WTC11 (cell line): ENCODE data around the gene RBP2. TPM values are rescaled to one million over a fixed set of nuclear protein-coding genes. Genes with fewer than 3 reads are reported as not detected.
A peak's percentile ranks its signal among the peaks of the same experiment; 100 is the strongest.

ENCODE experiments used
- ATAC-seq: fragments of 200-7000 bp; cut with Tn5 transposase; 2 replicates; pipeline ENCODE4 v1.10.0; 2021; ENCODE audit warnings: mild to moderate bottlenecking, moderate library complexity
- CTCF ChIA-PET: fragments of 300-600 bp; sonication (Branson Sonifier 250); formaldehyde crosslinking; loops from one replicate; lab custom pipeline; 2021; ENCODE audit warnings: antibody characterized with exemption; lab: Charles Lee
- POLR2A ChIA-PET: fragments of 350-600 bp; sonication (Branson Sonifier 250); formaldehyde crosslinking; loops from one replicate; lab custom pipeline; 2021; ENCODE audit warnings: antibody characterized with exemption; lab: Charles Lee
- DNase-seq: peaks from one replicate; pipeline ENCODE4 v3.0.0; 2021; ENCODE audit warnings: low spot score
- H3K27ac Mint-ChIP-seq: 2 replicates; pipeline ENCODE4 v1.8.0; 2021; ENCODE audit warnings: mixed read lengths
- H3K27me3 Mint-ChIP-seq: 2 replicates; pipeline ENCODE4 v1.8.0; 2021; ENCODE audit warnings: low read depth, mild to moderate bottlenecking, moderate library complexity, mixed read lengths
- H3K36me3 Mint-ChIP-seq: 2 replicates; pipeline ENCODE4 v1.8.0; 2021; ENCODE audit warnings: mixed read lengths
- H3K4me1 Mint-ChIP-seq: 2 replicates; pipeline ENCODE4 v1.8.0; 2022; ENCODE audit warnings: mixed read lengths
- H3K4me3 Mint-ChIP-seq: 2 replicates; pipeline ENCODE4 v1.8.0; 2021; ENCODE audit warnings: mild to moderate bottlenecking, moderate library complexity, mixed read lengths
- H3K9me3 Mint-ChIP-seq: 2 replicates; pipeline ENCODE4 v1.8.0; 2021; ENCODE audit warnings: mixed read lengths
- E2F5 ChIP-seq: sonication (generic); formaldehyde crosslinking; IDR thresholded peaks from 2 replicates; pipeline ENCODE4 v1.8.1; 2022; ENCODE audit warnings: mild to moderate bottlenecking, moderate library complexity, missing genetic modification reagents
- ERG ChIP-seq: fragments of 250-450 bp; sonication (Bioruptor Pico); IDR thresholded peaks from 2 replicates; pipeline ENCODE4 v1.8.0; 2021; ENCODE audit warnings: mild to moderate bottlenecking
- SMAD3 ChIP-seq: sonication (generic); formaldehyde crosslinking; IDR thresholded peaks from 2 replicates; pipeline ENCODE4 v1.8.0; 2022; ENCODE audit warnings: missing genetic modification reagents, mild to moderate bottlenecking, borderline replicate concordance
- total RNA-seq: library from RNA; stranded (reverse); gene quantifications from 3 replicates; pipeline ENCODE4 v1.2.3, GENCODE V29; 2021
- TF ChIP-seq, protein P1 (sequence below): sonication (generic); formaldehyde crosslinking; IDR thresholded peaks from 2 replicates; pipeline ENCODE4 v1.8.0; 2022; ENCODE audit warnings: mild to moderate bottlenecking, missing genetic modification reagents
- TF ChIP-seq, protein P2 (sequence below): fragments of 200-600 bp; IDR thresholded peaks from 2 replicates; pipeline ENCODE4 v1.8.0; 2022; ENCODE audit warnings: antibody characterized with exemption
- TF ChIP-seq, protein P3 (sequence below): sonication (generic); formaldehyde crosslinking; conservative IDR thresholded peaks from 2 replicates; pipeline ENCODE4 v1.8.1; 2022; ENCODE audit warnings: mild to moderate bottlenecking, missing genetic modification reagents
- TF ChIP-seq, protein P4 (sequence below): sonication (generic); formaldehyde crosslinking; IDR thresholded peaks from 2 replicates; pipeline ENCODE4 v1.8.1; 2023; ENCODE audit warnings: mild to moderate bottlenecking, missing genetic modification reagents
- TF ChIP-seq, protein P5 (sequence below): sonication (generic); formaldehyde crosslinking; IDR thresholded peaks from 2 replicates; pipeline ENCODE4 v1.8.0; 2022; ENCODE audit warnings: missing genetic modification reagents

The RBP2 gene
- total RNA-seq, 1 experiment from 2014 or later, result not detected

DNA sequence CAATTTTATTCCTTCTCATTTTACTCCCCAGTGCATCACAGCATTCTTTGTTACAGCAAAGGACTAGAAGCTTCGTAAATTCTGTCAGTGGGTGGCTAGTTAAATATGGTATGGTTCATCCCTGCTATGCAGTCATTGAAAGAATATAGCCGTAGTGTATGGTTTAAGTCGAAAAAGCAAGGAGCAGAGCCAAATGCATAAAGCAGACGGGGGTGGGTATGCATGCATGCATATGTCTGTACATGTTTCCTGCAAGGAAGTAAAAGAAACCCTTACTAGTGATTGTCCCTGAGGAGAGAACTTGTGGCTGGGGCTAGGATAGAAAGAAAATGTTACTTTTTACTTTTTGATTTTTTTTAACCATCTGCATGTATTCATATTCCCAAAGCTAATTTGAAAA is 19.9 kb downstream of the RBP2 start (continued):
- TF ChIP-seq, protein P1, sequence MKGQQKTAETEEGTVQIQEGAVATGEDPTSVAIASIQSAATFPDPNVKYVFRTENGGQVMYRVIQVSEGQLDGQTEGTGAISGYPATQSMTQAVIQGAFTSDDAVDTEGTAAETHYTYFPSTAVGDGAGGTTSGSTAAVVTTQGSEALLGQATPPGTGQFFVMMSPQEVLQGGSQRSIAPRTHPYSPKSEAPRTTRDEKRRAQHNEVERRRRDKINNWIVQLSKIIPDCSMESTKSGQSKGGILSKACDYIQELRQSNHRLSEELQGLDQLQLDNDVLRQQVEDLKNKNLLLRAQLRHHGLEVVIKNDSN, result no peak
- TF ChIP-seq ERG, result no peak

- TF ChIP-seq, protein P2, sequence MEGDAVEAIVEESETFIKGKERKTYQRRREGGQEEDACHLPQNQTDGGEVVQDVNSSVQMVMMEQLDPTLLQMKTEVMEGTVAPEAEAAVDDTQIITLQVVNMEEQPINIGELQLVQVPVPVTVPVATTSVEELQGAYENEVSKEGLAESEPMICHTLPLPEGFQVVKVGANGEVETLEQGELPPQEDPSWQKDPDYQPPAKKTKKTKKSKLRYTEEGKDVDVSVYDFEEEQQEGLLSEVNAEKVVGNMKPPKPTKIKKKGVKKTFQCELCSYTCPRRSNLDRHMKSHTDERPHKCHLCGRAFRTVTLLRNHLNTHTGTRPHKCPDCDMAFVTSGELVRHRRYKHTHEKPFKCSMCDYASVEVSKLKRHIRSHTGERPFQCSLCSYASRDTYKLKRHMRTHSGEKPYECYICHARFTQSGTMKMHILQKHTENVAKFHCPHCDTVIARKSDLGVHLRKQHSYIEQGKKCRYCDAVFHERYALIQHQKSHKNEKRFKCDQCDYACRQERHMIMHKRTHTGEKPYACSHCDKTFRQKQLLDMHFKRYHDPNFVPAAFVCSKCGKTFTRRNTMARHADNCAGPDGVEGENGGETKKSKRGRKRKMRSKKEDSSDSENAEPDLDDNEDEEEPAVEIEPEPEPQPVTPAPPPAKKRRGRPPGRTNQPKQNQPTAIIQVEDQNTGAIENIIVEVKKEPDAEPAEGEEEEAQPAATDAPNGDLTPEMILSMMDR, result peak; percentile 21; the same call in 1 of the 2 replicates
- TF ChIP-seq, protein P3, sequence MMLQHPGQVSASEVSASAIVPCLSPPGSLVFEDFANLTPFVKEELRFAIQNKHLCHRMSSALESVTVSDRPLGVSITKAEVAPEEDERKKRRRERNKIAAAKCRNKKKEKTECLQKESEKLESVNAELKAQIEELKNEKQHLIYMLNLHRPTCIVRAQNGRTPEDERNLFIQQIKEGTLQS (CRISPR knock-in tag), result no peak
- no peak for TF ChIP-seq SMAD3 (CRISPR knock-in tag)
These were observed 20.5 kb downstream of the RBP2 start for GRCh38 chr3:139455855-139456254.

DNA sequence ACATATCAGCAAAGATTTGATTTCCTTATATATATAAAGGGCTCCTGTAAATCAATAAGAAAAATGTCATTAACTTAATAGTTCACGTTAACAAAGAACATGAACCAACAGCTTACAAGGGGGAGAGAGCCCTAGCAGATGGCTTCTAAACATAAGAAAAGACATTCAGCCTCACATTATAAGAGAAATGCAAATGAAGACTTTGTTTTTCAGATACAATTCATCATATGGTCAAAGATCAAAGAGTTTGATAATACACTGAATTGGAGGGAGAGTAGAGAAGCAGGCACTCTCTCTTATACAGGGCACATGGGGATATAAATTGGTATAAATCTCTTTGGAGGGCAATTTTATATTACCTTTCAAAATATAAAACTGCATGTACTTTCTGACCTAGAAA is 21.1 kb downstream of the RBP2 start:
- ATAC-seq, result peak; percentile 9
- H3K4me1 Mint-ChIP-seq, result peaks cover 10% of the 10 kb centered on the region
- no peak for DNase-seq
- no peak overlapping the region for H3K4me3 Mint-ChIP-seq
- ChIA-PET CTCF (interaction anchor here (0.7 to 1.5 kb wide), 4 partner anchors 12 to 107 kb away, joined by 3 to 5 read pairs (median 4); no protein-coding TSS in a partner anchor), POLR2A (no interaction called here)
- peaks cover 3% of the 10 kb centered on the region; the same call in 1 of the 2 replicates for H3K27me3 Mint-ChIP-seq
- no peaks in the 10 kb centered on the region for H3K9me3 Mint-ChIP-seq
- H3K27ac Mint-ChIP-seq, result no peak overlapping the region
- no peak for TF ChIP-seq E2F5 (CRISPR knock-in tag)
- TF ChIP-seq, protein P4, sequence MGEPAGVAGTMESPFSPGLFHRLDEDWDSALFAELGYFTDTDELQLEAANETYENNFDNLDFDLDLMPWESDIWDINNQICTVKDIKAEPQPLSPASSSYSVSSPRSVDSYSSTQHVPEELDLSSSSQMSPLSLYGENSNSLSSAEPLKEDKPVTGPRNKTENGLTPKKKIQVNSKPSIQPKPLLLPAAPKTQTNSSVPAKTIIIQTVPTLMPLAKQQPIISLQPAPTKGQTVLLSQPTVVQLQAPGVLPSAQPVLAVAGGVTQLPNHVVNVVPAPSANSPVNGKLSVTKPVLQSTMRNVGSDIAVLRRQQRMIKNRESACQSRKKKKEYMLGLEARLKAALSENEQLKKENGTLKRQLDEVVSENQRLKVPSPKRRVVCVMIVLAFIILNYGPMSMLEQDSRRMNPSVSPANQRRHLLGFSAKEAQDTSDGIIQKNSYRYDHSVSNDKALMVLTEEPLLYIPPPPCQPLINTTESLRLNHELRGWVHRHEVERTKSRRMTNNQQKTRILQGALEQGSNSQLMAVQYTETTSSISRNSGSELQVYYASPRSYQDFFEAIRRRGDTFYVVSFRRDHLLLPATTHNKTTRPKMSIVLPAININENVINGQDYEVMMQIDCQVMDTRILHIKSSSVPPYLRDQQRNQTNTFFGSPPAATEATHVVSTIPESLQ (CRISPR knock-in tag), result no peak
- TF ChIP-seq, protein P5, sequence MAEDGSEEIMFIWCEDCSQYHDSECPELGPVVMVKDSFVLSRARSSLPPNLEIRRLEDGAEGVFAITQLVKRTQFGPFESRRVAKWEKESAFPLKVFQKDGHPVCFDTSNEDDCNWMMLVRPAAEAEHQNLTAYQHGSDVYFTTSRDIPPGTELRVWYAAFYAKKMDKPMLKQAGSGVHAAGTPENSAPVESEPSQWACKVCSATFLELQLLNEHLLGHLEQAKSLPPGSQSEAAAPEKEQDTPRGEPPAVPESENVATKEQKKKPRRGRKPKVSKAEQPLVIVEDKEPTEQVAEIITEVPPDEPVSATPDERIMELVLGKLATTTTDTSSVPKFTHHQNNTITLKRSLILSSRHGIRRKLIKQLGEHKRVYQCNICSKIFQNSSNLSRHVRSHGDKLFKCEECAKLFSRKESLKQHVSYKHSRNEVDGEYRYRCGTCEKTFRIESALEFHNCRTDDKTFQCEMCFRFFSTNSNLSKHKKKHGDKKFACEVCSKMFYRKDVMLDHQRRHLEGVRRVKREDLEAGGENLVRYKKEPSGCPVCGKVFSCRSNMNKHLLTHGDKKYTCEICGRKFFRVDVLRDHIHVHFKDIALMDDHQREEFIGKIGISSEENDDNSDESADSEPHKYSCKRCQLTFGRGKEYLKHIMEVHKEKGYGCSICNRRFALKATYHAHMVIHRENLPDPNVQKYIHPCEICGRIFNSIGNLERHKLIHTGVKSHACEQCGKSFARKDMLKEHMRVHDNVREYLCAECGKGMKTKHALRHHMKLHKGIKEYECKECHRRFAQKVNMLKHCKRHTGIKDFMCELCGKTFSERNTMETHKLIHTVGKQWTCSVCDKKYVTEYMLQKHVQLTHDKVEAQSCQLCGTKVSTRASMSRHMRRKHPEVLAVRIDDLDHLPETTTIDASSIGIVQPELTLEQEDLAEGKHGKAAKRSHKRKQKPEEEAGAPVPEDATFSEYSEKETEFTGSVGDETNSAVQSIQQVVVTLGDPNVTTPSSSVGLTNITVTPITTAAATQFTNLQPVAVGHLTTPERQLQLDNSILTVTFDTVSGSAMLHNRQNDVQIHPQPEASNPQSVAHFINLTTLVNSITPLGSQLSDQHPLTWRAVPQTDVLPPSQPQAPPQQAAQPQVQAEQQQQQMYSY (CRISPR knock-in tag), result no peak
- H3K36me3 Mint-ChIP-seq, result no peaks in the 10 kb centered on the region

More at GRCh38 chr3:139455855-139456254, 20.5 kb downstream of the RBP2 start:
- DNase-seq (no peak), ATAC-seq (peak; percentile 76)
- Mint-ChIP-seq H3K4me3 (no peak overlapping the region), H3K9me3 (no peaks in the 10 kb centered on the region), H3K36me3 (no peaks in the 10 kb centered on the region), H3K27me3 (peaks cover 3% of the 10 kb centered on the region; the same call in 1 of the 2 replicates), H3K27ac (no peak overlapping the region), H3K4me1 (peaks cover 15% of the 10 kb centered on the region)
- ChIA-PET POLR2A (no interaction called here), CTCF (no interaction called here)
